GM18858 (cell line): ENCODE measurements around the gene FAM227B.
"Not testable (repeated sequence)": the region's sequence is repeated elsewhere in the genome, so short reads cannot be mapped to it uniquely, and the experiment has no call there.

Source experiments
- ATAC-seq: cut with Tn5 transposase; IDR thresholded peaks from one replicate; pipeline ENCODE4 v1.9.1; 2021; ENCODE audit not compliant: unreplicated experiment

Gene FAM227B, protein sequence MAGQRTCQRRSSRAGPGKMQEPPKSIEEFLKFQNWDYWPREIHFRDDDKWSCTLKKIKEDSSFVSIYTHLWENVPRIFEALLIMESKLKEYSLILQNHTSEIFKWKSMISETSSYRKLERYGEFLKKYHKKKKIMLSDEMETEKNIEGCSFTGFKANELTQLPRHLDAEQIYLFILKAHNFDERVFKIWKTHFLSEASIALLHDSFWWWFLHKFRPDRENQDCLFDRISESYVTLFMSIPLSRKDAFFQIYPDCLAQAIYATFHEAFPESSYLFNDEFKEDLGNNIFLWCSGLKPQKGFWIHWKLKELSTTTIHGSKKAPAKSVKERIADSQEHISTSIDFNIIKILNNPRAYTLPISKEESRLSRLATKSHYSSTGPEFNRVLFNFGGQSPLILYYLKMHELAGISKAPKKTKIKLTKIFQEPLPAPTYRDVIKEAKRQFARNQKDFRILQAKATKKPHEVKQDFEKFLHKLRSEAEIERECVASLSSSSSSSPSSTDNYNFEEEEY

DNA sequence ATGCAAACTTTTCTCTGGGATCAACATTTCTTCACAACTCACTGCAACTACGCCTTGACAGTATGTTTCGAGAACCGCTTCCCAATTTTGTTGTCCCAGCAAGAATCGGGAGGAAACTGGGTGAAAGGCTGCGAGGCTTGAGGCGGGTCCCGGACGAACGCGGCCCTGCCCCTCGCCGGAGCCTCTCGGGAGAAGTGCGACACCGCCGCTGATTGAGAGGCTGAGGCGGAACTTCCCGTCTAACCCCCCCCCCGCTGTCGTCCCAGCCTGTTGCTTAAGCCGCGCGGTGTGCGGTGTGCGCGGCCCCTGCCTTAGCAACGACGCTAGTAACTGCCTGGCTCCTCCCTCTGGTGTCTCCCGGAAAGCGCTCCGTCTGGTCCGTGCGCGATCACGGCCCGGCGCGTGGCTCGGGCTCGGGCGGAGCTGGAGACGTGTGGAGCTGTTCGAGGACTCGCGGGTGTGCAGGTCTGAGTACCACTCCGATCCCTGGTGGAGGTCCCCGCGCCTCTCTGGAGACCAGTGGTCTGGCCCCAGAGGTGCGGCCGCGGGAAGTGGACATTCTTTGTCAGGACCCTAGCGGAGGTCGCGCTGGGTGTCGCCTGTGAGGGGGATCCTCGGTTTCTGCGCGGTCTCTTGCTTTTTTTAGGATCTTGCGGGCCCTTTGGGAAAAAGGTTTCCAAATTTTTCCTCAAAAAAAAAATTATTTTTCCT lies at the start of gene FAM227B, which contains the start of gene DTWD1:
TSS of gene FAM227B (minus strand) at position 161 of the 711 bp plus-strand sequence. CDS start 5,647 bp downstream, outside the sequence.
TSS of gene DTWD1 (plus strand) at position 391 of the 711 bp plus-strand sequence. CDS start 4,120 bp downstream, outside the sequence.
- ATAC-seq, result peak; percentile 97

DNA sequence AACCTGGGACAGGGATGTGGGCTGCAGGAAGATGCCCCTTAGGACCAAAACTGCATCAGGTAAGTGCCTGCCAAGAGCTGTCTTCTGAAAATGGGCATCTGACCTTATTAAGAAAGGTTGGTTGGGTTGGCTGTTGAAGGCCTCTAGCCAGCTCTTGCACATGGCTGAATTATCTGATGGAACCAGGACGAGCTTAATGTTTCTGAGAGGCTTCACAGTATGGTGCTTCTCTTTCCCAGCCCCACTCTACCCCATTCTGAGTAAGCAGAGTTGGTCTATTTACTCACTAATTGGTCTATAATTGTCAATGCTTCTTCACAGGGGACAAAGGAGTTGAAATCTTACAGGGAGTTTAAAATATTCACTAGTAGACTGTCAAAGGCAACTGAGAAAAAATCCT lies 48.7 kb upstream of the FAM227B start:
- ATAC-seq, result no peak

DNA sequence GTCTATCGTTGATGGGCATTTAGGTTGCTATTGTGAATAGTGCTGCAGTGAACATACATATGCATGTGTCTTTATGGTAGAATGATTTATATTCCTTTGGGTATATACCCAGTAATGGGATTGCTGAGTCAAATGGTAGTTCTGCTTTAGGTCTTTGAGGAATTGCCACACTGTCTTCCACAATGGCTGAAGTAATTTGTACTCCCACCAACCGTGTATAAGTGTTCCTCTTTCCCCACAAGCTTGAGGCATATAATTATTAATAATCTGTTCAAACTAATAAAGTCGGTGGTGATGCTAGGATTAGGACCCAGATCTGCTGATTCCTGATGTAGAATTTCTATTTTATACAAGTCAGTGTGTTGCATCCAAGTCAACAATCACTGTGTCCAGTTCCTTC lies 45.9 kb upstream of the FAM227B start:
- ATAC-seq, result not testable (repeated sequence)

DNA sequence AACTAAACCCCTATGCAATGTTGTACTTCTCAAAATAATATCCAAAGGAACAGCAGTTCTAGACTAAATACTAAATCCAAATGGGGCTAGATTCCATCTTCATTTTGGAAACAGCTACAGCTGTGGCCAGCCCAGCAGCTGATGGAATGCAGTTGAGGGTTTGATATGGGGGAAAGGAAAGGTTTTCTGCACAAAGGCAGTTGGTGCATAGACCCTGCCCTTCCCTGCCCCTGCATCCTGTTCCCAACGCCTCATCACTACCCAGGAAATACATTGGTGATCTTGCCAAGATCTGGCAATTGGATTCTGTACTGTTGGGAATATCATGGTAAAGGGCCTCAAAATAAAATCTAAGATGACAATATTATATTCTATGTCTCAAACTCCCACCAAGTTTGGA lies 44.1 kb upstream of the FAM227B start:
- ATAC-seq, result no peak

DNA sequence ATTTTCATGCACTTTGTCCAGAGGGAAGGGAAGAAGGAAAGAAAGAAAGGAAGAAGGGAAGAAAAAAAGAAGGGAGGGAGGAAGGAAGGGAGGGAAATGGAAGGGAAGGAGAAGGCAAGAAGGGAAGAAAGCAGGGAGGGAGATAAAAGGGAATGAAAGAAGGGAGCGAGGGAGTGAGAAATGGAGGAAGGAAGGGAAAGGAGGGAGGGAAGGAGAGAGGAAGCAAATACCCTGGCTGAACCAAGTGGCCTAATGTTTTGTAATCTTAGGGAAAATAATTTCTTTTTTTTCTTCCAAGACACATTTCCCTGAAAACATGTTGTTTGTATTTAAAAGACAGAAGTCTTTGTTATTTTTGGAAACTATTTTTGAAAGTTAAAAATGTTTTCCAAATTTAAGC lies 36.1 kb upstream of the FAM227B start:
- no peak for ATAC-seq

DNA sequence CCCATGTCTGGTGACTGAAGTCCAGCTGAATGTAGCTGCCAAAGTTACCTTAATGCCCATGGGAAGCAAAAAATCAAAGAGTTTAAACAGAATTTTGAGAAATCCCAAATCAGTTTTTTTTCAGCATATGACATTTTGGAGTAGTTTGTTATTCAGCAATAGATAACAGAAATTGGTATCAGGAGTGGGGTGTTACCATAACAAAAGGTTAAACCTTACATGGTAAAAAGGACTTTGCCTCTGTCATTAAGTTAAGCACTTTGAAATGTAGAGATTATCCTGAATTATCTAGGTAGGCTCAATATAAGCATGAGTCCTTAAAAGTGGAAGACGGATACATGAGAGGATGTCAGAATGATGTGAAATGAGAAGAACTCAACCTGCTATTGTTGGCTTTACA lies 32.3 kb upstream of the FAM227B start:
- ATAC-seq, result no peak

DNA sequence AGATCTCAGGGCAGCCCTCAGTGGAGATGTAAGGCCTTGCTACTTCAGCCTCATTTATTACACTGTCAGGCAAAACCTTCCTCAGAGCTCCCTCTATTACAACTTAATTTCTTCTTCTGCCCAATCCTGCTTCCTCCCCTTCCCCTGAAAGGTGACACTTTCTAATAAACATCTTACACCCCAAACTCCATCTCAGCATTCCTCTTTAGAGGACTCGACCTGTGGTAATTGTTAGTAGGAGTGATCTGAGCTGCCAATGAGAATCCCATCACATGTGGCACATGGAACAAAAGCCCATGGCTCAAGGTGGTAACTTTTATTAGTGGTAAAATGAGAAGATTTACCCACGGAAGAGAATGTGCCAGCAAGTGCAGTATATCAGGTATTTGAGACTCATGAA lies 30.1 kb upstream of the FAM227B start:
- no peak for ATAC-seq

DNA sequence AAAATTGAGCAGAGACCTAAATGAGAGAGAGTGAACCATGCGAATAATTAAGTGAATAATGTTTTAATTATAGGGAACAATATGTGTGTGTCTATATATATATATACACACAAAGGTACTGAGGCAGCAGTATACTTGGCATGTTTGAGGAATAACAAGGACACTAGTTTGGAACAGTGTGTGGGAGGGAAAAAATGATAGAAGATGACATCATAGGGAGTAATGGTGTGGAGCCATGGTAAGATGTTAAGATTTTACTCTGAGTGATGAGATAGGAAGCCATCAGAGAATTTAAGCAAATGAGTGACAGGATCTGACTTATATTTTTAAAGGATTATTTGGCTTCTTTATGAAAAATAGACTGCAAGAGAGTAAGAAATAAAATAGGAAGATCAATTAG lies 29.4 kb upstream of the FAM227B start:
- no peak for ATAC-seq

DNA sequence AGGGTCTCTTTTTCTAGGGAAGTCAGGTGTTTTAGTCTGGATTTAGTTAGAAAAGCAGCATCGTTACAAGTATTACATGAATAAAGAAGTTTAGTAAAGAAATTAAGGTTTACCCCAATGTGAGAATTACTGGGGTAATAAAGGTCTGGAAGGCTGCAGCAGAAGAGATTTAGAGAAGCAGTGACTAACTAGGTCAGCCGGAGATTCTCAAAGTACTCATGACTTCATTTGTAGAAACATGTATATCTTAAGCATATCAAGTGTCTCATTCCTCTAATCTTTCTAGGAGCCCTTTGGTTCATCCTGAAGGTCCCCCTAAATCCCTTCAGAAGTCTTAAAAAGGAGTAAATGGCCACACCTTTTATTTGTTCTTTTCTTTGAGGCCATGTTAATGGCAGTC lies 26.3 kb upstream of the FAM227B start:
- no peak for ATAC-seq

DNA sequence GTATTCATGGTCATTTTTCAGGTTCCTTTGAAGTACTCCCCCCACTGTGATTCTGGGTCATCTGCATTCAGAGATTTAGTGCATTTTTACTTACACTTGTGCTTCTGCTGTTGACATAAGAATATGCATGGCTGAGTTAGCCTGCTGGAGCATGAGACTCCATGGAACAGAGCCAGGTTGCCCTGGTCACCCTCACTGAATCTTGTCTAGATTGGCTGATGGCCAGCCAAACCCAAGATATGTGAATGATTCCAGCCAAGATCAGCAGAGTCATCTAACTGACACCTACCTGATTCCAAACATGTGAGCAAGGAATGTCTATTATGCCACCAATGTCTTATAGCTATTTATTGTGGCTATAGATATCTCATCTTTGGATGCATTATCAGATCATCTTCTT lies 25.3 kb upstream of the FAM227B start:
- no peak for ATAC-seq

DNA sequence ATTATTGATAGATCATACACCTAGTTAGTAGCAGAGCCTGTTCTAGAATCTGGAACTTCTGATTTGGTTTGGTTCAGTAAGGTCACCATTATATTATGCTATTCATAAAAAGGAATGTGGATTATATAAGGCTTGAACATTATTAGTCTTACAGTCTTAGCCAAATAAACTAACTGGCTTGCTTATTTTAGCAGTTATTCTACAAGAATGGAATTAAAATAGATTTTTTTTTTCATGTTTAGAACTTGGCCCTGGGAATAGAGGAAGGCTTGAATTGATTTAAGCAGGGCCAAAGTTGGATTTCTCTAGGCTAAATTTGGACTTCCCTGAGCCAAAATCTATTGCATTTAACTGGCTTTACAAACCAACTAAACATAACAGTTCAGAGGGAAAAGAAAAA lies 24.7 kb upstream of the FAM227B start:
- no peak for ATAC-seq

DNA sequence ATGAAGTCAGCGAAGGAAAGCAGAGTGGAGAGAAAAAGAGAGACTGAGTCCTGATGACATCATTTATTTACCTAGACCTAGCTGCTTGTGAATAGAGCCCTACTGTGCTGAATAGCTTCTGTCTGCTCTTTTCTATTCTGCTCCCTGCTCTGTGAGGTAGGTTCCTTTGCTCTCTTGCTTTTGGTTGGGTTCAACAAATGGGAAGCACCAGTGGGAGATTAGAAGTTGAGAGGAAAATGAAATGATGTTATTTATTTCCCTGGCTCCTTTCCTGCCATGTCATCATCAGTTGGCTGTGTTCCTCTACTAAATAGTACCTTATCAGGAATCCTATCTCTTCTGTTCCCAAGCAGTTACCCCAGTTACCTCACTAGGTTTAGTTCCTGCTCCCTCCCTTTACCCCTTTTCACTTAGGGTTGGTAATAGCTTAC lies 23.8 kb upstream of the FAM227B start:
- no peak for ATAC-seq

DNA sequence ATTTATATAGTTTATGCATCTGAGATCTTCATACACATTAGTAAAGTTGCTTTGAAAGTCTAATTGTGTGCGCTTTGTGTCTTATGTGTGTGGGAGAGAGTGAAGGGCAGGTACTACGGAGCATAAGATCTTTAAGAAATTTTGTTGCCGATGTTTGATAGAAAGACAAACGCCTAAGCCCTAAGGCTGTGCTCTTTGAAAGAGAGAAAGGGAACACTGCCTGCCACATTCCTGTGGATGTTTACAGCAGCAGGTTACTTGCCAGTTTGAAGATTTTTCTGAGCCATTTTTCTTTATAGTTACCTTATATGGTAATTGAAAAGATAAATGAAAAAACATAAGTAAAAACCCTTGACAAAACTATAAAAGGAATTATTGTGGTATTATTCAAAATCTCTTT lies 17.2 kb upstream of the FAM227B start:
- ATAC-seq, result no peak

DNA sequence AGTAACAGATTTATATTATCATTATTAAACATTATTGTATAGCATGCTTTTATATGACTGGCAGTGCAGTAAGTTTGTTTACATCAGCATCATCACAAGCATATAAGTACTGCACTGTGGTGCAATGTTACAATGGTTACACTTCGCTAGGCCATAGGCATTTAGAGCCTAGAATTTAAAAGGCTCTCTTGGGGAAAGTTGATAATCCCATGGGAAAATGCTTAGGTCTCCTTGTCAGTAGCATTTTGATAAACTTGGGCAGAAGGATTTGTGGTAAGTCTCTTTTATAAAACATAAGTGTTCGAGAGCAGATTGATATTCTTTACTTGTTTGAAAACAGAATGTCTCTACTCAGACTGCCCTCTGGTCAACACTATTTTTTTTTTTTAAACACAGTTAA lies 7.8 kb upstream of the FAM227B start:
- no peak for ATAC-seq

DNA sequence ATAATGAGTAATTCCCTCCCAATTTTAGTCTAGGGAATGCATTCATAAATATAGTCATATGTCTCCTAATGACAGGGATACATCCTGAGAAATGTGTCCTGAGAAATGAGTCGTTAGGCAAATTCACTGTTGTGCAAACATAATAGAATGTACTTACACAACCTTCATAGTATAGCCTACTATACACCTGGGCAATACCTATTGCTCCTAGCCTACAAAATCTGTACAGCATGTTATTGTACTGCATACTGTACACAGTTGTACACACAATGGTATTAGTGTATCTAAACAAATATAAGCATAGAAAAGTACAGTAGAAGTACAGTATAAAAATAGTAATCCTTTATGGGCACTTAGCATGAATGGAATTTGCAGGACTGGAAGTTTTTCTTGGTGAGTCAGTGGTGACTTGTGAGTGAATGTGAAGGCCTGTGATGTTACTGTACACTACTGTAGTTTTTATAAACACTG lies 6.8 kb upstream of the FAM227B start:
- no peak for ATAC-seq

DNA sequence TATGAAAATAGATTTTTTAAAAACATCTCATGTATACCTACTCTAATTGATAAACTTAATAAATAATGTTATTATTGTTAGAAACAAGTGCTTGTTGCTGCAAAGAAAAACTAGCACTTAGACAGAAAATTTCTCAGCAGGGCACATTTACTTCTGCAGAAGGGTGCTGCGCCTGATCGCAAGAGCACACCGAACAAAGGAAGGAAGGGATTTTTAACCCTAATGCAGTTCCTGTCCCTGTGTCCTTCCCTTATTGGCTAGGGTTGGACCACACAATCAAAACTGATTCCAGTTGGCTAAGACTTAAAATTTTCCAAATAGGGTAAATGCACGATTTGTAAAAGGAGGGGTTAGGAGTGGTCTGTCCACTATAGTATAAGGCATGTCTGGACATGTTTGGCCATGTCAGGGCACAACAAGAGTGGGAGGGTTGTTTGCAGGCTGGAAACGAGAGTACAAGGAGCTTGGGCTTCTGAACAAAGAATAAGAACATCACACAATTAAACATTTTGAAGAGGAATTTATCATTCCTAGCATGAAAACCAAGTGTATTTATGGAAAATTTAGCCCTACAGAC lies 4.9 kb upstream of the FAM227B start:
- ATAC-seq, result no peak

DNA sequence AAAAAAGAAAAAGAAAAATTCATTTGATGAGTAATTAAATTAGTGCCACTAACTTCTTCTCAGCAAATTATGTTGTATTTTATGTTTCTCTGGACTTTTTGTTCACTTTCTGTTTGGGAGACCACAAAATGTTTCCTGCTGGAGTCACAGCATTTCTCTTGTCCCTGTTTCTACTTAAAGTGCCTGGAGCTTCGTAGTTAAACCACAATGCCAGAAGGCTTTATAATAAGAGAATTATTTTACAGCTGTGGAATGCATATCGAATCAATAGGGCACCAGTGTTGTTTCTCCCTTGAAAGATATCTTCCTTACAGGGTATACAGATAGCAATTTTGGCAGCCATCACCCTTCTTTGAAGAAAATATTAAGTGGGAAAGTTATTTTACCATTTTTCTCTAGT lies 3.4 kb upstream of the FAM227B start:
- ATAC-seq, result no peak

DNA sequence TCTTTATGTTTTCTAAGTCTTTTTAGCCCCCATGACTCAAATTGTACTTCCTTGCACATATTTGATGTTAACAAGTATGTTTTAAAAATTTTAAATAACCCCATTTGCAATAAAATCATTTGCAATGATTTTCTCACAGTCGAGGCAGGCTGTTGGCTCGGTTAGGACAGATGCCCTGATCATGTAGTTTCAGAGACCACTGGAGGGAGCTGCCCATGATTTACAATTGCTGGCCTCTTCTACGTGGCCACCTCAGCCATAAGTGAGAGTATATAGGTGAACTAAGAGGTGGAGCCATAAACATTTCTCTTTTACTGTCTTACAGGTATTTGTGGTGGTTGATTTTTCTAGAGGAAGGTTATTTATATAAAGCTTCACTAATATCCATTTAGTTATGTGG lies 1.9 kb upstream of the FAM227B start:
- ATAC-seq, result no peak

DNA sequence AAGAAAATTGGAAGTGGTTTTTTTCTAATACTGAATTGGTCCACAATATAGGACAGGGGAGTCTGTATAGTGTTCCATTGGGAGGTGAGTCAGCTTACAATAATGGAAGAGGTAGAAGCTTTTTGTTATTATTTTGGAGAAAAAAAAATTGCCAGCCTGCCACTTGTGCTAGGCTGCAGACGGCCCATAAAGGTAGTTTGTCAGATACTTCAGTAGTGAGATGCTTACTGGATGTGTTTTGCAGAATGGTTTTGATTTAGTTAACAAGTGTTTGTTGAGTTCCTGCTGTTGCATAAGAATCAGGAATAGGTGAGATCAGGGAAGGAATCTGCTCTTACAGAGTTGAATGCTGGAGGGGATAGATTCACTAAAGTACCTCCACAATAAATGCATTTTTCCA lies 1.3 kb upstream of the FAM227B start:
- ATAC-seq, result no peak

DNA sequence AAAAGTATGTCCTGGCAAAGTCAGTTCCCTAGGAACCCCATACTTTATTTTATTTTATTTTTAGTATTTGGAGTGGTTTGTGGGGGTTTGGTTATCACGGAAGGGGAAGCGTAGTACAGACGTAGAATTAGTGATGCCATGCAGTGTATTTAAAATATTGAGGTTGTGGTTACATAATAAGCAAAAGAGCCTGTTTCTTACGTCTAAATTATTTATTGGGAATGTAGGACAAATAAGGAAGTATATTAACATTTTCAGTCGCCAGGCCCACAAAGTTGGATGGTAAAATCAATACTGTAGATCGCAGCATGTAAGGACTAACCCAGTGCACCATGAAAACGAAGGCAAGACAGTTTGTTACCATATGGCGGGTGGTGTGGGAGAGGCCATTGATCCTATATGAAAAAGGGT lies 788 bp upstream of the FAM227B start:
- ATAC-seq, result no peak

DNA sequence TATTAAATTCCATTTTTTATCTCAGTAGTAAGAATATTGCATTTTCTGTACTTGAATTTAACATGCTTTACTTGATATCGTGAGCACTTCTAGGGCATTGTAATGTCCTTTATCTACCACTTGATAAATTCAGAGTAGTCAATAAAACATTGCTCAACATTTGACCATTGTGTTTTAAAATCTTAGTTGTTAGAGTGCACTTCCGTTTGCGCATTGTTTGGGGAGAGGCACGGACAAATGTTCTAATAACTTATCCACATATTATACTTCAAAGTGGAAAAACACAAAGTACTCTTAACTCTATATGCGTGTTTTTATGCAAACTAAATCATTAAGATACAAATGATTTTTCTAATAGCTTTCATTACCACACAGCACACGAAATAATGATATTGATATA lies 419 bp downstream of the FAM227B start:
- no peak for ATAC-seq

DNA sequence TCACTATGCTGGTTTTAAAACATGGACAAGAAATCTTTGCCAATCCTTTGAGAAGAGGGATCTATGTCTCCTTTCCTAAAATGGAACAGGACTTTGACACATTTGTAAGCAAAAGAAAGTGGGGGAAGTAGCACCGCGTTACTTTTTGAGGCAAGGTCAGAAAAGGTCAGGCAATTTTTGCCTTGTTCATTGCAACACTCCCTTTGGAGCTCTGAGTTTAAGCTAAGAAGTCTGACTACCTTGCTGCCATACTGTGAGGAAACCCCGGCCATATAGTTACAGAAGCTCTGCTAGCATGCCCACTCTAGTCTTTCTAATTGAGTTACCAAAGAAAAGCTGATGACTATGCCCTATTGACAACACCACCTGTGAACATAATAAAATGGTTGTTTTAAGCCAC lies 1.4 kb downstream of the FAM227B start:
- ATAC-seq, result no peak
